HepG2 (cell line): ENCODE data around the gene MLLT10. TPM values are rescaled to one million over a fixed set of nuclear protein-coding genes. Genes with fewer than 3 reads are reported as not detected.

ENCODE experiments used
- ARHGAP35 ChIP-seq: sonication (generic); formaldehyde crosslinking; IDR thresholded peaks from 2 replicates; pipeline ENCODE4 v1.9.0; 2022; ENCODE audit warnings: mild to moderate bottlenecking, inconsistent platforms, moderate library complexity, missing genetic modification reagents, borderline replicate concordance
- CHD2 ChIP-seq: IDR thresholded peaks from 2 replicates; pipeline ENCODE4 v1.6.1; 2011; ENCODE audit warnings: low read depth, low read length, improper control_type of control experiment
- KLF13 ChIP-seq: sonication (generic); formaldehyde crosslinking; IDR thresholded peaks from 2 replicates; pipeline ENCODE4 v1.4.0; 2020; ENCODE audit warnings: mild to moderate bottlenecking, missing genetic modification reagents
- MEF2D ChIP-seq: sonication (generic); formaldehyde crosslinking; IDR thresholded peaks from 2 replicates; pipeline ENCODE4 v1.5.1; 2020; ENCODE audit warnings: mild to moderate bottlenecking, missing genetic modification reagents
- MXD4 ChIP-seq: IDR thresholded peaks from 2 replicates; pipeline ENCODE4 v1.6.1; 2016; ENCODE audit warnings: mild to moderate bottlenecking, missing biosample characterization, missing genetic modification reagents
- NCOA2 ChIP-seq: sonication (generic); formaldehyde crosslinking; IDR thresholded peaks from 2 replicates; pipeline ENCODE4 v1.8.0; 2022; ENCODE audit warnings: inconsistent platforms
- SNAI1 ChIP-seq: sonication (generic); formaldehyde crosslinking; IDR thresholded peaks from 2 replicates; pipeline ENCODE4 v1.5.0; 2020; ENCODE audit warnings: mild to moderate bottlenecking, missing genetic modification reagents, borderline replicate concordance
- SP4 ChIP-seq: sonication (generic); formaldehyde crosslinking; IDR thresholded peaks from 2 replicates; pipeline ENCODE4 v1.8.1; 2023; ENCODE audit warnings: mild to moderate bottlenecking, missing genetic modification reagents
- SPEN ChIP-seq: sonication (generic); formaldehyde crosslinking; IDR thresholded peaks from 2 replicates; pipeline ENCODE4 v1.5.1; 2020; ENCODE audit warnings: low read depth, mild to moderate bottlenecking, missing genetic modification reagents
- TEAD2 ChIP-seq: sonication (generic); formaldehyde crosslinking; IDR thresholded peaks from 2 replicates; pipeline ENCODE4 v1.9.0; 2021; ENCODE audit warnings: missing genetic modification reagents
- TRIM24 ChIP-seq: sonication (generic); formaldehyde crosslinking; IDR thresholded peaks from 2 replicates; pipeline ENCODE4 v1.8.0; 2022; ENCODE audit warnings: mild to moderate bottlenecking, missing genetic modification reagents
- ZC3H4 ChIP-seq: sonication (generic); formaldehyde crosslinking; IDR thresholded peaks from 2 replicates; pipeline ENCODE4 v1.4.0; 2020; ENCODE audit warnings: missing genetic modification reagents, borderline replicate concordance
- ZFP1 ChIP-seq: IDR thresholded peaks from 2 replicates; pipeline ENCODE4 v1.6.1; 2016
- ZKSCAN5 ChIP-seq: sonication (generic); formaldehyde crosslinking; IDR thresholded peaks from 2 replicates; pipeline ENCODE4 v1.5.1; 2020; ENCODE audit warnings: mild to moderate bottlenecking, missing genetic modification reagents
- ZNF101 ChIP-seq: sonication (generic); formaldehyde crosslinking; IDR thresholded peaks from 2 replicates; pipeline ENCODE4 v1.4.0; 2020; ENCODE audit warnings: mild to moderate bottlenecking, low read depth, missing genetic modification reagents, borderline replicate concordance
- ZNF567 ChIP-seq: sonication (generic); formaldehyde crosslinking; IDR thresholded peaks from 2 replicates; pipeline ENCODE4 v1.8.1; 2023; ENCODE audit warnings: mild to moderate bottlenecking, missing genetic modification reagents, borderline replicate concordance
- ZNF703 ChIP-seq: sonication (generic); formaldehyde crosslinking; IDR thresholded peaks from 2 replicates; pipeline ENCODE4 v1.5.1; 2020; ENCODE audit warnings: missing genetic modification reagents, mild to moderate bottlenecking, moderate library complexity, borderline replicate concordance
- ZNF792 ChIP-seq: IDR thresholded peaks from 2 replicates; pipeline ENCODE4 v1.6.1; 2016
- ZSCAN29 ChIP-seq: sonication (generic); formaldehyde crosslinking; conservative IDR thresholded peaks from 2 replicates; pipeline ENCODE4 v1.4.0; 2020; ENCODE audit warnings: mild to moderate bottlenecking, missing genetic modification reagents
- ZSCAN31 ChIP-seq: sonication (generic); formaldehyde crosslinking; IDR thresholded peaks from 2 replicates; pipeline ENCODE4 v1.5.0; 2020; ENCODE audit warnings: low read depth, mild to moderate bottlenecking, missing genetic modification reagents
- polyA plus RNA-seq, 8 experiments: library from polyadenylated mRNA; depleted of rRNA in 3 of 8; stranded (reverse) in 7 of 8; unstranded in 1 of 8; fragments of >200 nt; fragmentation: Illumina TruSeq in 4 of 8; extraction: Trizol in 4 of 8; gene quantifications; 2 replicates each; pipeline versions ENCODE4 v1.2.1 to v1.2.3, GENCODE V29; 2011 to 2016; ENCODE audit warnings: low read depth in 4 of 8, missing spikeins in 1 of 8, mixed read lengths in 1 of 8; ENCODE audit not compliant: insufficient read depth in 1 of 8
- total RNA-seq, 5 experiments: library from RNA; depleted of rRNA; stranded (reverse); fragments of >200 nt; fragmentation: Illumina TruSeq; extraction: Trizol; gene quantifications; 2 replicates each; pipeline ENCODE4 v1.2.3, GENCODE V29; 2016; ENCODE audit warnings: low read depth in 1 of 5
- TF ChIP-seq, protein P1 (sequence below): sonication (generic); formaldehyde crosslinking; IDR thresholded peaks from 2 replicates; pipeline ENCODE4 v1.4.0; 2020; ENCODE audit warnings: missing genetic modification reagents; ENCODE audit errors: not compliant biosample characterization
- TF ChIP-seq, protein P2 (sequence below), 2 experiments: sonication (generic) in 1 of 2; formaldehyde crosslinking in 1 of 2; IDR thresholded peaks; 2 replicates each; pipeline versions ENCODE4 v1.4.0 to v1.6.1; 2018 to 2020; ENCODE audit warnings: missing genetic modification reagents in 2 of 2, borderline replicate concordance in 1 of 2, low read depth in 1 of 2, mild to moderate bottlenecking in 1 of 2, missing biosample characterization in 1 of 2
- TF ChIP-seq, protein P3 (sequence below): sonication (generic); formaldehyde crosslinking; IDR thresholded peaks from 2 replicates; pipeline ENCODE4 v1.8.0; 2022; ENCODE audit warnings: missing genetic modification reagents, low read depth, mild to moderate bottlenecking, borderline replicate concordance
- TF ChIP-seq, protein P4 (sequence below): fragments of 450-650 bp; IDR thresholded peaks from 2 replicates; pipeline ENCODE4 v1.6.1; 2017

The MLLT10 gene
- total and polyA plus RNA-seq, 2 of the 13 experiments (the other 11 are each of a cell fraction or from before 2014, with no cell fraction given) = 51.3 to 84.1 TPM

DNA sequence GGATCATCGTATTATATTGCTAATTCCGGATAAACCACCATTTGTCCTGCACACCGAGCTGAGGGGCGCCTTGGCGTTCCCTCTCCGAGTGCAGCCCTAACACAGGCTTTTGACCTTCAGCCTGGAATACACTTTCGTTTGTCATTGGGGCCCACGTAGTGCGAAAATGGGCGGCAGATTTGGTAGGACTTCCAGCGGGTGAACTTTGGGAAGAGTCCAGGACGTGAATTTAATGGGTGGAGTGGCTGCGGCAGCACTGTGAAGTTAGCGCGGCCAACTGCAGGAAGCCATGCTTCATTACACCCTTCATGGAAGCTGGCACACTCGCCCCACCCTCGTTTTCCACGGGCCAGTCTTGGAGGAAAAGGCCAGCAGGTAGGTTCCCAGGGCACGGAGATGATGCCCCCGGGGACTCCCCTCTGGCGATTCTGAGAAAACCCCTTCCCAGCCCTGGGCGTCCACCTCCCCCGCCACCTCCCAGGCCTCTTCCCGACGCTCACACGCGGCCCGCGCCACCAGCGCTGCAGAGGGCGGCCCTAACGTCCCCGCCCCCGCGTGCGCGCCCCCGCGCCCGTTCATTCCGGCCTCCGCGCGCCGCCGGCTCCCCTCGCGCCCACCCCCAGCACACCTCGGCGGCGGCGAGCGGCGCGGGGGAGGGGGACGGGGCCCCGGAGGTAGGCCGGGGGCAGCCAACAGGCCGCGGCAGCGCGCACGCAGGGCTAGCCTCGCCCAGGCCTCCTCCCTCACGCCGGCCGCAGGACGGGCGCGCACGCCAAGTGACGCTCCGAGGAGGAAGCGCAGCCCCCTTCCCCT is at the start of gene MLLT10 (continued):
- TF ChIP-seq MXD4 (CRISPR knock-in tag) (no peak), MEF2D (CRISPR knock-in tag) (no peak), ZNF703 (CRISPR knock-in tag) (0 out of 2 replicates have a peak, but pooled peaks have one; percentile 76), SNAI1 (CRISPR knock-in tag) (no peak), ZSCAN29 (CRISPR knock-in tag) (peak; percentile 46; the same call in 1 of the 2 replicates), ZNF101 (0 out of 2 replicates have a peak, but pooled peaks have one; percentile 68), TRIM24 (CRISPR knock-in tag) (peak; percentile 30; the same call in 1 of the 2 replicates), ZKSCAN5 (CRISPR knock-in tag) (0 out of 2 replicates have a peak, but pooled peaks have one; percentile 48), ZNF567 (peak; percentile 98), NCOA2 (peak; percentile 61), ZSCAN31 (CRISPR knock-in tag) (peak; percentile 79), CHD2 (0 out of 2 replicates have a peak, but pooled peaks have one; percentile 22), SP4 (CRISPR knock-in tag) (peak; percentile 84), TEAD2 (CRISPR knock-in tag) (no peak), ARHGAP35 (CRISPR knock-in tag) (peak; percentile 73; the same call in 1 of the 2 replicates), ZC3H4 (CRISPR knock-in tag) (peak; percentile 95), ZFP1 (CRISPR knock-in tag) (no peak), ZNF792 (CRISPR knock-in tag) (peak; percentile 19; the same call in 1 of the 2 replicates), KLF13 (CRISPR knock-in tag) (no peak), SPEN (CRISPR knock-in tag) (peak; percentile 78)
- TF ChIP-seq, protein P1, sequence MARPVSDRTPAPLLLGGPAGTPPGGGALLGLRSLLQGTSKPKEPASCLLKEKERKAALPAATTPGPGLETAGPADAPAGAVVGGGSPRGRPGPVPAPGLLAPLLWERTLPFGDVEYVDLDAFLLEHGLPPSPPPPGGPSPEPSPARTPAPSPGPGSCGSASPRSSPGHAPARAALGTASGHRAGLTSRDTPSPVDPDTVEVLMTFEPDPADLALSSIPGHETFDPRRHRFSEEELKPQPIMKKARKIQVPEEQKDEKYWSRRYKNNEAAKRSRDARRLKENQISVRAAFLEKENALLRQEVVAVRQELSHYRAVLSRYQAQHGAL (CRISPR knock-in tag) = peak; percentile 17
- TF ChIP-seq, protein P2, sequence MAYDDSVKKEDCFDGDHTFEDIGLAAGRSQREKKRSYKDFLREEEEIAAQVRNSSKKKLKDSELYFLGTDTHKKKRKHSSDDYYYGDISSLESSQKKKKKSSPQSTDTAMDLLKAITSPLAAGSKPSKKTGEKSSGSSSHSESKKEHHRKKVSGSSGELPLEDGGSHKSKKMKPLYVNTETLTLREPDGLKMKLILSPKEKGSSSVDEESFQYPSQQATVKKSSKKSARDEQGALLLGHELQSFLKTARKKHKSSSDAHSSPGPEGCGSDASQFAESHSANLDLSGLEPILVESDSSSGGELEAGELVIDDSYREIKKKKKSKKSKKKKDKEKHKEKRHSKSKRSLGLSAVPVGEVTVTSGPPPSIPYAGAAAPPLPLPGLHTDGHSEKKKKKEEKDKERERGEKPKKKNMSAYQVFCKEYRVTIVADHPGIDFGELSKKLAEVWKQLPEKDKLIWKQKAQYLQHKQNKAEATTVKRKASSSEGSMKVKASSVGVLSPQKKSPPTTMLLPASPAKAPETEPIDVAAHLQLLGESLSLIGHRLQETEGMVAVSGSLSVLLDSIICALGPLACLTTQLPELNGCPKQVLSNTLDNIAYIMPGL (CRISPR knock-in tag; IDR thresholded peaks at IDR 0.05; ENCODE audit: borderline replicate concordance in 1 of 2, low read depth in 1 of 2) = peak; percentile 40 to 74
- TF ChIP-seq, protein P3, sequence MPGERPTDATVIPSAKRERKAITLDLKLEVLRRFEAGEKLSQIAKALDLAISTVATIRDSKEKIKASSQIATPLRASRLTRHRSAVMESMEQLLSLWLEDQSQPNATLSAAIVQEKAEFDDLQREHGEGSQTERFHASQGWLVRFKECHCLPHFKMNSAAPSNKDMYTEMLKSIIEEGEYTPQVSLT = peak; percentile 46; the same call in 1 of the 2 replicates
- TF ChIP-seq, protein P4, sequence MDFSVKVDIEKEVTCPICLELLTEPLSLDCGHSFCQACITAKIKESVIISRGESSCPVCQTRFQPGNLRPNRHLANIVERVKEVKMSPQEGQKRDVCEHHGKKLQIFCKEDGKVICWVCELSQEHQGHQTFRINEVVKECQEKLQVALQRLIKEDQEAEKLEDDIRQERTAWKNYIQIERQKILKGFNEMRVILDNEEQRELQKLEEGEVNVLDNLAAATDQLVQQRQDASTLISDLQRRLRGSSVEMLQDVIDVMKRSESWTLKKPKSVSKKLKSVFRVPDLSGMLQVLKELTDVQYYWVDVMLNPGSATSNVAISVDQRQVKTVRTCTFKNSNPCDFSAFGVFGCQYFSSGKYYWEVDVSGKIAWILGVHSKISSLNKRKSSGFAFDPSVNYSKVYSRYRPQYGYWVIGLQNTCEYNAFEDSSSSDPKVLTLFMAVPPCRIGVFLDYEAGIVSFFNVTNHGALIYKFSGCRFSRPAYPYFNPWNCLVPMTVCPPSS = no peak
